Gastrocnemius medialis (tissue), 4 donors: Measurements from ENCODE around the gene CLPSL2. TPM values are rescaled to one million over a fixed set of nuclear protein-coding genes. Genes with fewer than 3 reads are reported as not detected.

Experiments
- ATAC-seq, 2 donors: fragments of 150-250 bp; one replicate each; pipeline ENCODE4 v1.9.1; 2016
- DNase-seq, 2 donors: peaks; one replicate each; pipeline ENCODE4 v3.0.0-alpha.2; 2019
- H3K27ac ChIP-seq, 4 donors: fragments of 200-600 bp; sonication (generic); 1 replicate in 1 of 4; 2 replicates in 3 of 4; pipeline ENCODE4 v1.5.1; 2016 to 2018; ENCODE audit warnings: mild to moderate bottlenecking in 2 of 4, moderate library complexity in 1 of 4
- H3K27me3 ChIP-seq, 3 donors: fragments of 200-600 bp; sonication (generic) in 2 of 3; 1 replicate in 1 of 3; 2 replicates in 2 of 3; pipeline versions ENCODE4 v1.5.1 to v1.6.0; 2016 to 2019; ENCODE audit warnings: mild to moderate bottlenecking in 1 of 3, moderate library complexity in 1 of 3
- H3K36me3 ChIP-seq, 2 donors: fragments of 200-600 bp; sonication (generic) in 1 of 2; one replicate each; pipeline ENCODE4 v1.5.1; 2017 to 2018
- H3K4me1 ChIP-seq, 2 donors: fragments of 200-600 bp; sonication (generic) in 1 of 2; one replicate each; pipeline ENCODE4 v1.5.1; 2016 to 2017; ENCODE audit warnings: mild to moderate bottlenecking in 2 of 2
- H3K4me3 ChIP-seq, 4 donors: fragments of 200-600 bp; sonication (generic) in 3 of 4; 1 replicate in 1 of 4; 2 replicates in 3 of 4; pipeline ENCODE4 v1.5.1; 2016 to 2019; ENCODE audit warnings: mild to moderate bottlenecking in 2 of 4
- H3K9me3 ChIP-seq, 3 donors: fragments of 200-600 bp; sonication (generic) in 2 of 3; 1 replicate in 1 of 3; 2 replicates in 2 of 3; pipeline ENCODE4 v1.5.1; 2016 to 2019
- POLR2A ChIP-seq, 2 donors: fragments of 450-650 bp; IDR thresholded peaks; one replicate each; pipeline ENCODE4 v1.6.1; 2017; ENCODE audit warnings: antibody characterized with exemption in 2 of 2, mild to moderate bottlenecking in 2 of 2, moderate library complexity in 2 of 2
- in situ Hi-C, 4 donors: fragments of 200-750 bp; cut with MboI; loops; one replicate each; pipeline versions ENCODE4 v1.15.0 to v1.8.0; 2017; ENCODE audit warnings: low sequenced_read_pairs in 4 of 4
- intact Hi-C: fragments of 100-400 bp; cut with DNase I; formaldehyde crosslinking; loops from one replicate; pipeline ENCODE4 v1.15.1; 2023; ENCODE audit warnings: low total_unique reads
- total RNA-seq, 4 donors: library from RNA; depleted of rRNA; stranded (reverse); fragments of >200 nt; gene quantifications; one replicate each; pipeline versions ENCODE4 v1.1.0 to v1.2.3, GENCODE V29; 2016
- TF ChIP-seq, protein P1 (sequence below), 5 experiments: fragments of 450-650 bp in 3 of 5; fragments of 200-600 bp in 2 of 5; sonication (generic) in 2 of 5; IDR thresholded peaks in 4 of 5; conservative IDR thresholded peaks in 1 of 5; 1 replicate in 4 of 5; 2 replicates in 1 of 5; pipeline ENCODE4 v1.5.1; 2016 to 2019; ENCODE audit warnings: antibody characterized with exemption in 5 of 5, mild to moderate bottlenecking in 3 of 5, moderate library complexity in 3 of 5

Gene CLPSL2
- total RNA-seq, 4 donors from 2014 or later, result not detected

DNA sequence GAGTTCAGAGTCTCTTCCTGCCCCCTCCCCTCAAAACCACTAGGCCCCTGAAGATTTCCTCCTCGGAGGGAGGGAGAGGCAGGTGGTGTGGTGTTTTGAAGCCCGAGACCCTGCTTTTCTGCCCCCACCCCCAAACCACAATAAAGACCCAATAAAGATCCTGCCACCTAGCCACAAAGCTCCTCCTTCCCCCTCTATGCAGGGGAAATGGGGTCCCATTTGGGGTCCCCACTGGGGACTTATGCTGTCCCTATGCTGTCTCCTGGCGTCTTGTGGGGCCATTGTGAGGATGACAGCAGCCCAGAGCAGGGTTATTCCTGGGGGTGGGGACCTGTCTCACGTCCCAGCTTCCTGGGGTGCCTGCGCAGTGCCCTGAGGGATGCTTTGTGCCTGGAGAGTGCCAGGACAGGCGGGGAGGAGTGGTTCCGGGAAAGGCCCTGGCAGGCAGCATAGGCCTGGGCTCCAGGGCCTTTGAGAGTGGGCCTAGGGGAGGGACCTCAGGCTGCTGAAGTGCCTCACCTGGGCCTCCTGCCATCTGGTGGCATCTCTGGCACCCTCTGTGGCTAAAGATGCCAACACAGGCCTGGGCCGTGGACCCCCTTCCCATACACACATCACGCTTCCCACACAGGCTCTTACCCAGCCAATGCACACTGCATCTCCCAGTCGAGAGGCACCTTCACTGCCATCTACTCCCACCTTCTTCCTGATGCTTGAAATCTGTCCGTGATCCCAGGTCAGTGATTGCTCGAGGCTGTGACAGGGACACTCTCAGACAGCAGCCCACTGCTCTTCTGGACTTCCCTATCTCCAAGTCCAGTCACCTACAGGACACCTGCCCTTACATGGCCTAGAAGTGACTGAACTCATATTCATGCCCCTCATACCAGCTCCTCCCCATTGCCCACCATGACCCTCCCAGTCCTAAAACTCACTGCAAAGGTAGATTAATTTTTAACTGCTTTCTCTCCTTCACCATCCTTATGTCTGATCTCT lies 47.4 kb upstream of the CLPSL2 start:
- no peaks in the 10 kb centered on the region for H3K9me3 ChIP-seq
- intact Hi-C loops, result loop anchor here (1.0 to 5.0 kb wide), 5 partner anchors 128 to 1982 kb away; partner anchors contain the start of gene IP6K3
- H3K27me3 ChIP-seq, result no peaks in the 10 kb centered on the region
- peaks cover 81 to 82% of the 10 kb centered on the region in 2 donors for H3K4me1 ChIP-seq
- in situ Hi-C loops, result loop anchor here in 2 of 4 donors (5.0 kb wide), 3 partner anchors 37 to 137 kb away; no protein-coding TSS in a partner anchor
- H3K4me3 ChIP-seq, result peak overlapping the region; percentile 46 to 63 (median 55)
- H3K27ac ChIP-seq, result peak overlapping the region; percentile 99 to 100 (median 100)
- TF ChIP-seq, protein P1, sequence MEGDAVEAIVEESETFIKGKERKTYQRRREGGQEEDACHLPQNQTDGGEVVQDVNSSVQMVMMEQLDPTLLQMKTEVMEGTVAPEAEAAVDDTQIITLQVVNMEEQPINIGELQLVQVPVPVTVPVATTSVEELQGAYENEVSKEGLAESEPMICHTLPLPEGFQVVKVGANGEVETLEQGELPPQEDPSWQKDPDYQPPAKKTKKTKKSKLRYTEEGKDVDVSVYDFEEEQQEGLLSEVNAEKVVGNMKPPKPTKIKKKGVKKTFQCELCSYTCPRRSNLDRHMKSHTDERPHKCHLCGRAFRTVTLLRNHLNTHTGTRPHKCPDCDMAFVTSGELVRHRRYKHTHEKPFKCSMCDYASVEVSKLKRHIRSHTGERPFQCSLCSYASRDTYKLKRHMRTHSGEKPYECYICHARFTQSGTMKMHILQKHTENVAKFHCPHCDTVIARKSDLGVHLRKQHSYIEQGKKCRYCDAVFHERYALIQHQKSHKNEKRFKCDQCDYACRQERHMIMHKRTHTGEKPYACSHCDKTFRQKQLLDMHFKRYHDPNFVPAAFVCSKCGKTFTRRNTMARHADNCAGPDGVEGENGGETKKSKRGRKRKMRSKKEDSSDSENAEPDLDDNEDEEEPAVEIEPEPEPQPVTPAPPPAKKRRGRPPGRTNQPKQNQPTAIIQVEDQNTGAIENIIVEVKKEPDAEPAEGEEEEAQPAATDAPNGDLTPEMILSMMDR (IDR thresholded peaks at IDR 0.05 in 4 of 5, conservative IDR thresholded peaks at IDR 0.05 in 1 of 5), result peak in 1 of 5 experiments; percentile 6
- no peak for TF ChIP-seq POLR2A (IDR thresholded peaks at IDR 0.05)
- ATAC-seq (no peak), DNase-seq (peak; percentile 70 to 90)
- no peaks in the 10 kb centered on the region for H3K36me3 ChIP-seq

DNA sequence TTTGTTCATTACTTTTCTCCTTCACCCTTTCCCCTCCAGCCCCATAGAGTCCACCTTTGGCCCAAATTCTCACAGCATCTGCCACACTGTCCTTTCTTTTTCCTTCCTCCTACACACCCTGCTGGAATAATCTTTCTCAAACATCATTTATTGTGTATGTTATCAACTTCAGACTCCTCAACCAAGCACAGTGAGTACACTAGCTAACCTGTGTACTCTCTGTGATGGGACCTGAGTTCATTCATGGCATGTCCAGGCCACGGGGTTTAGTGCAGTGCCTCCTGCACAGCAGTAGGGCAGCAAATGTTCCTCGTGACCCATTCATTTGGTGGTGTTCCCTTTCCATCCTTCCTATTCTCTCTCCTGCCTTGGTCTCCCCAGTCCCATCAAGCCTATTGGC lies 46.7 kb upstream of the CLPSL2 start:
- no peak overlapping the region for H3K4me3 ChIP-seq
- intact Hi-C loops (loop anchor here (5.0 to 10.0 kb wide), 6 partner anchors 367 to 1982 kb away; partner anchors contain the start of genes IP6K3 and PPARD), in situ Hi-C loops (loop anchor here (5.0 to 10.0 kb wide), 5 partner anchors 37 to 145 kb away; no protein-coding TSS in a partner anchor)
- H3K27ac ChIP-seq, result peak overlapping the region; percentile 99 to 100 (median 100)
- ATAC-seq (no peak), DNase-seq (peak in 1 of 2 donors; percentile 55)
- TF ChIP-seq, protein P1 (IDR thresholded peaks at IDR 0.05 in 4 of 5, conservative IDR thresholded peaks at IDR 0.05 in 1 of 5), result no peak
- no peak for TF ChIP-seq POLR2A (IDR thresholded peaks at IDR 0.05)
- H3K4me1 ChIP-seq, result peaks cover 78 to 81% of the 10 kb centered on the region in 2 donors
- H3K9me3 ChIP-seq, result no peaks in the 10 kb centered on the region
- no peaks in the 10 kb centered on the region for H3K27me3 ChIP-seq
- H3K36me3 ChIP-seq, result no peaks in the 10 kb centered on the region

DNA sequence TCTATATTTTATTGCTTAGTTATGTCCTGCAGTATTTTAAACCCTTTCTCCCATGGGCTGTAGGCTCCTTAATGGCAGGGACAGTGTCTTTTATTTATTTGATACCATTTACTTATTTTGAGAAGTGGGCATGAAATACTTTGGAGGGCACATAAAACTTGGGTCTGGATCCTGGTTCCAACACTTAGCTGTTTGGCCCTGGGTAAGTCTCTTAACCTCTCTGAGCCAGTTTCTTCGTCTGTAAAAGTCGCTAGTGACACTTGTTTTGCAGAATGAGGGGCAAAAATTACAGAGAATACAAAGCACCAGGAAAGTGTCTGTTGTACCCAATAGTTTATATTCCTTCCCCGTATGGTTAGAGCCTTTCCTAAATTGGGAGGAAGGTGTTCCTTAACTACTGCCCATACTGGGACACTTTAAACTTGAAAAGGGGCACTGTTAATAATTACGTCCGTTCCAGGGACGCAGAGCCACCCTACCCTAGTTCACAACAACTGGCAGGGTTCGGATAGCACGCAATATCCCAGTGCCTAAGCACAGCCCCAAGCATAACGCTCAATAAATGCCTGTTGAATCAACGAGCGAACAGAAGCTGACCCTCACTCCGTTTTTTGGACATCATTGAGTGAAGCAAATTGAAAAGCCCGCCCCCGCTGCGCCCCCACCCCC lies 45.5 kb upstream of the CLPSL2 start:
- Histone ChIP-seq H3K36me3 (no peaks in the 10 kb centered on the region), H3K4me1 (peaks cover 69 to 77% of the 10 kb centered on the region in 2 donors), H3K27me3 (no peaks in the 10 kb centered on the region), H3K4me3 (peak overlapping the region; percentile 70 to 94 (median 82)), H3K27ac (peak overlapping the region; percentile 99 to 100 (median 100)), H3K9me3 (no peaks in the 10 kb centered on the region)
- DNase-seq (no peak), ATAC-seq (no peak)
- in situ Hi-C loops, result loop anchor here in 2 of 4 donors (10.0 kb wide), 2 partner anchors 136 to 146 kb away; no protein-coding TSS in a partner anchor
- intact Hi-C loops, result loop anchor here (5.0 to 10.0 kb wide), 2 partner anchors 389 to 466 kb away; partner anchors contain the start of gene PPARD
- TF ChIP-seq, protein P1 (IDR thresholded peaks at IDR 0.05 in 4 of 5, conservative IDR thresholded peaks at IDR 0.05 in 1 of 5), result no peak
- TF ChIP-seq POLR2A (IDR thresholded peaks at IDR 0.05), result no peak

DNA sequence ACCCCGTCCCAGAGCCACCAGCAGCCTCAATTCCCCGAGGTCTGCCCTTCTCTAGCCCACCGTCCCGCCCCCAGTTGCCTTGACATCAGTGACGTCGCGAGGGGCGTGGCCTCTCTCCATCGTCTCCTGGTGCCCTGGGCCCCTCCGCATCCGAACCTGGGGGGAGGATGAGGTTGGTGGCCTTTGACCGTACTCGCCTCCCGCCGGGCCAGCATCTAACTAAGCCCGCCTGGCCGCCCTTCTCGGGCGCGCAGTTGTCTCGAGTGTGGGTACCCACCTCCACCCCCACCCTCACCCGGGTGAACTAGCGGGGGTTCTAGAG lies 45.0 kb upstream of the CLPSL2 start:
- ATAC-seq, result peak; percentile 8 to 18
- H3K4me1 ChIP-seq, result peaks cover 68 to 74% of the 10 kb centered on the region in 2 donors
- peak overlapping the region; percentile 70 to 94 (median 82) for H3K4me3 ChIP-seq
- no peaks in the 10 kb centered on the region for H3K36me3 ChIP-seq
- peak overlapping the region; percentile 99 to 100 (median 100) for H3K27ac ChIP-seq
- H3K27me3 ChIP-seq, result no peaks in the 10 kb centered on the region
- intact Hi-C loops (loop anchor here (5.0 to 10.0 kb wide), 2 partner anchors 389 to 467 kb away; partner anchors contain the start of gene PPARD), in situ Hi-C loops (loop anchor here in 2 of 4 donors (10.0 kb wide), 2 partner anchors 137 to 147 kb away; no protein-coding TSS in a partner anchor)
- TF ChIP-seq POLR2A (IDR thresholded peaks at IDR 0.05), result no peak
- TF ChIP-seq, protein P1 (IDR thresholded peaks at IDR 0.05 in 4 of 5, conservative IDR thresholded peaks at IDR 0.05 in 1 of 5), result no peak
- peak; percentile 93 to 97 for DNase-seq
- H3K9me3 ChIP-seq, result no peaks in the 10 kb centered on the region
